ENCODE results near the gene RAB40C.
A peak's percentile ranks its signal among the peaks of the same experiment; 100 is the strongest.

Gene RAB40C

GRCh38 chr16:553601-554296, 36.1 kb upstream of the RAB40C start:
- Histone ChIP-seq H3K36me3 (ENCODE audit: control insufficient read depth in 1 of 2, insufficient read depth in 2 of 2, low read length in 2 of 2) (peaks cover 5 to 30% of the 10 kb centered on the region in 2 donors), H3K27me3 (ENCODE audit: control insufficient read depth in 1 of 2, insufficient read depth in 2 of 2, low read length in 2 of 2) (peaks cover 0 to 12% of the 10 kb centered on the region in 2 donors), H3K4me3 (ENCODE audit: low read depth in 1 of 2, low read length in 2 of 2) (no peak overlapping the region), H3K4me1 (ENCODE audit: control insufficient read depth in 1 of 2, insufficient read depth in 2 of 2, low read length in 2 of 2) (no peaks in the 10 kb centered on the region), H3K27ac (ENCODE audit: low read depth, low read length) (no peak overlapping the region), H3K9me3 (ENCODE audit: control insufficient read depth in 1 of 2, low read length in 2 of 2) (no peaks in the 10 kb centered on the region), H3K9ac (ENCODE audit: low read depth in 1 of 2, low read length in 2 of 2) (no peak overlapping the region)

- Histone ChIP-seq H3K4me3 (ENCODE audit: low read depth in 1 of 2, low read length in 2 of 2) (no peak overlapping the region), H3K9ac (ENCODE audit: low read depth in 1 of 2, low read length in 2 of 2) (no peak overlapping the region), H3K36me3 (ENCODE audit: control insufficient read depth in 1 of 2, insufficient read depth in 2 of 2, low read length in 2 of 2) (peaks cover 4 to 26% of the 10 kb centered on the region in 2 donors), H3K27ac (ENCODE audit: low read depth, low read length) (no peak overlapping the region), H3K9me3 (ENCODE audit: control insufficient read depth in 1 of 2, low read length in 2 of 2) (no peaks in the 10 kb centered on the region), H3K27me3 (ENCODE audit: control insufficient read depth in 1 of 2, insufficient read depth in 2 of 2, low read length in 2 of 2) (peaks cover 4 to 18% of the 10 kb centered on the region in 2 donors), H3K4me1 (ENCODE audit: control insufficient read depth in 1 of 2, insufficient read depth in 2 of 2, low read length in 2 of 2) (no peaks in the 10 kb centered on the region)
These were observed 35.6 kb upstream of the RAB40C start for GRCh38 chr16:554297-554621.

- H3K27ac ChIP-seq (ENCODE audit: low read depth, low read length): no peak overlapping the region
- no peaks in the 10 kb centered on the region for H3K9me3 ChIP-seq (ENCODE audit: control insufficient read depth in 1 of 2, low read length in 2 of 2)
- H3K4me1 ChIP-seq (ENCODE audit: control insufficient read depth in 1 of 2, insufficient read depth in 2 of 2, low read length in 2 of 2): no peaks in the 10 kb centered on the region
- H3K36me3 ChIP-seq (ENCODE audit: control insufficient read depth in 1 of 2, insufficient read depth in 2 of 2, low read length in 2 of 2): peaks cover 1 to 23% of the 10 kb centered on the region in 2 donors
- no peak overlapping the region for H3K9ac ChIP-seq (ENCODE audit: low read depth in 1 of 2, low read length in 2 of 2)
- H3K27me3 ChIP-seq (ENCODE audit: control insufficient read depth in 1 of 2, insufficient read depth in 2 of 2, low read length in 2 of 2): peaks cover 9 to 20% of the 10 kb centered on the region in 2 donors
- H3K4me3 ChIP-seq (ENCODE audit: low read depth in 1 of 2, low read length in 2 of 2): peak overlapping the region in 1 of 2 donors; percentile 5
These were observed 35.1 kb upstream of the RAB40C start for GRCh38 chr16:554640-555365.

GRCh38 chr16:555528-556473, 34.1 kb upstream of the RAB40C start:
- Histone ChIP-seq H3K36me3 (ENCODE audit: control insufficient read depth in 1 of 2, insufficient read depth in 2 of 2, low read length in 2 of 2) (peaks cover 0 to 18% of the 10 kb centered on the region in 2 donors), H3K9me3 (ENCODE audit: control insufficient read depth in 1 of 2, low read length in 2 of 2) (no peaks in the 10 kb centered on the region), H3K4me3 (ENCODE audit: low read depth in 1 of 2, low read length in 2 of 2) (no peak overlapping the region), H3K4me1 (ENCODE audit: control insufficient read depth in 1 of 2, insufficient read depth in 2 of 2, low read length in 2 of 2) (no peaks in the 10 kb centered on the region), H3K27me3 (ENCODE audit: control insufficient read depth in 1 of 2, insufficient read depth in 2 of 2, low read length in 2 of 2) (peaks cover 10 to 21% of the 10 kb centered on the region in 2 donors), H3K27ac (ENCODE audit: low read depth, low read length) (no peak overlapping the region), H3K9ac (ENCODE audit: low read depth in 1 of 2, low read length in 2 of 2) (no peak overlapping the region)

GRCh38 chr16:556474-557173, 33.2 kb upstream of the RAB40C start:
- H3K27ac ChIP-seq (ENCODE audit: low read depth, low read length): no peak overlapping the region
- H3K9me3 ChIP-seq (ENCODE audit: control insufficient read depth in 1 of 2, low read length in 2 of 2): no peaks in the 10 kb centered on the region
- peaks cover 18 to 29% of the 10 kb centered on the region in 2 donors for H3K27me3 ChIP-seq (ENCODE audit: control insufficient read depth in 1 of 2, insufficient read depth in 2 of 2, low read length in 2 of 2)
- H3K36me3 ChIP-seq (ENCODE audit: control insufficient read depth in 1 of 2, insufficient read depth in 2 of 2, low read length in 2 of 2): peaks cover 0 to 12% of the 10 kb centered on the region in 2 donors
- no peaks in the 10 kb centered on the region for H3K4me1 ChIP-seq (ENCODE audit: control insufficient read depth in 1 of 2, insufficient read depth in 2 of 2, low read length in 2 of 2)
- no peak overlapping the region for H3K9ac ChIP-seq (ENCODE audit: low read depth in 1 of 2, low read length in 2 of 2)
- H3K4me3 ChIP-seq (ENCODE audit: low read depth in 1 of 2, low read length in 2 of 2): no peak overlapping the region

GRCh38 chr16:557463-558297, 32.2 kb upstream of the RAB40C start:
- H3K9me3 ChIP-seq (ENCODE audit: control insufficient read depth in 1 of 2, low read length in 2 of 2): no peaks in the 10 kb centered on the region
- peaks cover 22 to 40% of the 10 kb centered on the region in 2 donors for H3K27me3 ChIP-seq (ENCODE audit: control insufficient read depth in 1 of 2, insufficient read depth in 2 of 2, low read length in 2 of 2)
- H3K4me1 ChIP-seq (ENCODE audit: control insufficient read depth in 1 of 2, insufficient read depth in 2 of 2, low read length in 2 of 2): no peaks in the 10 kb centered on the region
- H3K9ac ChIP-seq (ENCODE audit: low read depth in 1 of 2, low read length in 2 of 2): no peak overlapping the region
- H3K27ac ChIP-seq (ENCODE audit: low read depth, low read length): no peak overlapping the region
- no peak overlapping the region for H3K4me3 ChIP-seq (ENCODE audit: low read depth in 1 of 2, low read length in 2 of 2)
- H3K36me3 ChIP-seq (ENCODE audit: control insufficient read depth in 1 of 2, insufficient read depth in 2 of 2, low read length in 2 of 2): peaks cover 0 to 4% of the 10 kb centered on the region in 2 donors

GRCh38 chr16:558298-559020, 31.4 kb upstream of the RAB40C start:
- H3K4me1 ChIP-seq (ENCODE audit: control insufficient read depth in 1 of 2, insufficient read depth in 2 of 2, low read length in 2 of 2): no peaks in the 10 kb centered on the region
- H3K9ac ChIP-seq (ENCODE audit: low read depth in 1 of 2, low read length in 2 of 2): no peak overlapping the region
- peaks cover 22 to 41% of the 10 kb centered on the region in 2 donors for H3K27me3 ChIP-seq (ENCODE audit: control insufficient read depth in 1 of 2, insufficient read depth in 2 of 2, low read length in 2 of 2)
- no peak overlapping the region for H3K27ac ChIP-seq (ENCODE audit: low read depth, low read length)
- H3K9me3 ChIP-seq (ENCODE audit: control insufficient read depth in 1 of 2, low read length in 2 of 2): no peaks in the 10 kb centered on the region
- no peak overlapping the region for H3K4me3 ChIP-seq (ENCODE audit: low read depth in 1 of 2, low read length in 2 of 2)
- peaks cover 0 to 4% of the 10 kb centered on the region in 2 donors for H3K36me3 ChIP-seq (ENCODE audit: control insufficient read depth in 1 of 2, insufficient read depth in 2 of 2, low read length in 2 of 2)

GRCh38 chr16:559021-559380, 30.9 kb upstream of the RAB40C start:
- H3K9ac ChIP-seq (ENCODE audit: low read depth in 1 of 2, low read length in 2 of 2): no peak overlapping the region
- H3K27me3 ChIP-seq (ENCODE audit: control insufficient read depth in 1 of 2, insufficient read depth in 2 of 2, low read length in 2 of 2): peaks cover 22 to 41% of the 10 kb centered on the region in 2 donors
- H3K4me1 ChIP-seq (ENCODE audit: control insufficient read depth in 1 of 2, insufficient read depth in 2 of 2, low read length in 2 of 2): no peaks in the 10 kb centered on the region
- H3K9me3 ChIP-seq (ENCODE audit: control insufficient read depth in 1 of 2, low read length in 2 of 2): no peaks in the 10 kb centered on the region
- no peak overlapping the region for H3K4me3 ChIP-seq (ENCODE audit: low read depth in 1 of 2, low read length in 2 of 2)
- H3K36me3 ChIP-seq (ENCODE audit: control insufficient read depth in 1 of 2, insufficient read depth in 2 of 2, low read length in 2 of 2): peaks cover 0 to under 1% of the 10 kb centered on the region in 2 donors
- no peak overlapping the region for H3K27ac ChIP-seq (ENCODE audit: low read depth, low read length)

All from duodenal mucosa (tissue), 2 donors.